HG02938 (cell line): ENCODE data around the gene FFAR3.
"Not testable (repeated sequence)": the region's sequence is repeated elsewhere in the genome, so short reads cannot be mapped to it uniquely, and the experiment has no call there.

Experiments used
- ATAC-seq: cut with Tn5 transposase; IDR thresholded peaks from one replicate; pipeline ENCODE4 v1.9.1; 2021; ENCODE audit warnings: mild to moderate bottlenecking, moderate library complexity; ENCODE audit not compliant: unreplicated experiment

The FFAR3 gene

GRCh38 chr19:35399948-35400772 is 41.9 kb downstream of the FFAR3 start:
- no peak for ATAC-seq

- ATAC-seq, result no peak
These were observed 42.5 kb downstream of the FFAR3 start for GRCh38 chr19:35400773-35401100.

DNA sequence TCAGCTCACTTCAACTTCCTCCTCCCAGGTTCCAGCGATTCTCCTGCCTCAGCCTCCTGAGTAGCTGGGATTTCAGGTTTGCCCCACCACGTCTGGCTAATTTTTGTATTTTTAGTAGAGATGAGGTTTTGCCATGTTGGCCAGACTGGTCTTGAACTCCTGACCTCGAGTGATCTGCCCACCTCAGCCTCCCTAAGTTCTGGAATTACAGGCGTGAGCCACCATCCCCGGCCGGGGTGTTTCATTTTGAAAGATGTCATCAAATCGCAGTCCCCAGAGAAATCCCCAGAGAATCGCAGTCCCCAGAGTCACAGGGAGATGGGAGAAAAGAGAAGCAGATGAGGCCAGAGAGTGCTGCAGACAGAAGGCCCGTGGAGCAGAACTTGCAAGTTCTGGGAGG is 43.2 kb downstream of the FFAR3 start:
- ATAC-seq, result not testable (repeated sequence)

DNA sequence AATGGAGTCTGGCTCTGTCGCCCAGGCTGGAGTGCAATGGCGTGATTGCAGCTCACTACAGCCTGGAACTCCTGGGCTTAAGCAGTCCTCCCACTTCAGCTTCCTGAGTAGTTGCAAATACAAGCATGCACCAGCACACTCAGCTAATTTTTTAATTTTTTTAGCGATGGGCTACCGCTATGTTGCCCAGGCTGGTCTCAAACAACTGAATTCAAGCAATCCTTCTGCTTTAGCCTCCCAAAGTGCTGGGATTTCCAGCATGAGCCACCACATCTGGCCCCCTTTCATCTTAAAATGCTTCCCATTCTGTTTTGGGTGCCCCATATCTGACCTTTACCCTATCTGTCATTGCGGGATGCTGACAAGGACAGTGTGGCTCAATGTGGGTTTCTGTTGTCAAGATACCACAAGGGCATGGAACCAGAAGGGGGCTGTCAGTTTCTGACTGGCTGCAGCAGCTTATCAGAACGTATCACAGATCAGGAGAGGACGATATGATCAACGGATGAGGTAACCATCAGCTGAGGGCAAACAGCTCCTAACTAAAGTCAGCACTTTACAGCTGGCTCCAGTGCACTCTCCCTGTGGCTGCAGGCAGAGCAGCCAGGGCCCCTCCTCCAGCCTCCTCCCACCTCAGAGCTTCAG is 45.0 kb downstream of the FFAR3 start:
- ATAC-seq, result no peak

- ATAC-seq, result no peak
These were observed 46.8 kb downstream of the FFAR3 start for GRCh38 chr19:35404879-35405622.

- ATAC-seq, result no peak
These were observed 49.4 kb downstream of the FFAR3 start for GRCh38 chr19:35407619-35408018.

DNA sequence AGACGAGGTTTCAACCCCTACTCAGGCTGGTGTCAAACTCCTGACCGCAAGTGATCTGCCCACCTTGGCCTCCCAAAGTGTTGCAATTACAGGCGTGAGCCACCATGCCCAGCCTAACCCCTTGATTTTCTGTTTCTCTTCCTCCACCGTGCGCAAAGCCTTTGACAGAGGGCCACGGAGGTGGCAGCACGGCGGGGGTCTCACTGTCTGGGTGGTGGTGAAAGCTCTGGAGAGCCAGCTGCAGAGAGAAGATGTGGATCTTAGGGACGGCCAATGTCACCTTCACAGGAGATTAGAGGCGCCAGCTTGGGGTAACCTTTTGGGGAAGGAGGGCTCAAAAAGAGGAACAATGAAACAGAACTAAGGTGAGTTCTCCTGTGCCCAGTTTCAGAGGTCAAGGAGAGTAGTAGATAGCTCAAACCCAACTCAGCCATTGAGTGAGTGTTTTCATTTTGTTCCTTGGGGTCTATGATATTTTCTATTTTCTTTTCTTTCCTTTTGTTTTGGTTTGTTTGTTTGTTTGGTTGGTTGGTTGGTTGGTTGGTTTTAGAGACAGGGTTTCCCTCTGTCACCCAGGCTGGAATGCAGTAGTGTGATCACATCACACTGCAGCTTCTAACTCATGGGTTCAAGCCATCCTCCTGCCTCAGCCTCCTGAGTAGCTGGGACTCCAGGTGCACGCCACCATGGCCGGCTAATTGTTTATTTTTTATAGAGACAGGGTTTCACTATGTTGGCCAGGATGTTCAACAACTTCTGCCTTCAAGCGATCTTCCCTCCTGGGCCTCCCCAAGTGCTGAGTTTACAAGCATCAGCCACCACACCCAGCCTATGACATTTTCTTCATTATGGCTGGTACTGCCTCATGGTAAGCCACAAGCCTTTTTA is 50.3 kb downstream of the FFAR3 start:
- peak; percentile 68 for ATAC-seq

DNA sequence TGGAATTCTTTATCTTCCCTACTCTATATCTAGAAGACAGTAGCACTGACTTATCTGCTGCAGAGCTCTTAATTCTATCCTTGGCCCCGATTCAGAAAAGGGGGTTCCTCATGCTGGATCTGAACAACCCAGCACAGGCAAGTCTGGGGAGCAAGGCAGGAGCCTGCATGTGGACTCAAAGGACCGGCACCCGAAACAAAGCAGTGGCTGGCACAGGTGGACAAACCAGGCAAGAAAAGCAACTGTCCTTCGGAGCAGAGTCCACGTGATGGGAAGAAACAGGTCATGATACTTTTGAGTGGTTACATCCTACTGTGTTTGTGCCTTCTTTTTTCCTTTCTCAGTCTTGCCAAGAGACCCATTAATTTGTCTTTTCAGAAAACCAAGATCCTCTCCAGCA is 50.9 kb downstream of the FFAR3 start:
- no peak for ATAC-seq
